Sciatic nerve (tissue), 2 donors: ENCODE measurements around the gene NARF. TPM values are rescaled to one million over a fixed set of nuclear protein-coding genes. Genes with fewer than 3 reads are reported as not detected.

Source experiments
- ATAC-seq: fragments of 200-7000 bp; cut with Tn5 transposase; one replicate; pipeline ENCODE4 v1.9.1; 2020; ENCODE audit warnings: mild to moderate bottlenecking, moderate library complexity
- DNase-seq: peaks from one replicate; pipeline ENCODE4 v3.0.0-alpha.2; 2020; ENCODE audit warnings: low spot score
- intact Hi-C: fragments of 100-400 bp; cut with DNase I; formaldehyde crosslinking; loops from one replicate; pipeline ENCODE4 v1.14.2; 2022
- total RNA-seq: library from RNA; stranded (reverse); fragmentation: NEBNext Ultra II Directional; extraction: Animal tissue kit (Norgen Biotek cat#: 25700); gene quantifications from one replicate; pipeline ENCODE4 v1.2.1, GENCODE V29; 2021
- donor health status: DM: no; HTN: no; CAD: no.
- donor health status: DM: no; HTN: no; CAD: no.

The NARF gene
- total RNA-seq, 1 donor from 2014 or later: 55.5 TPM

DNA sequence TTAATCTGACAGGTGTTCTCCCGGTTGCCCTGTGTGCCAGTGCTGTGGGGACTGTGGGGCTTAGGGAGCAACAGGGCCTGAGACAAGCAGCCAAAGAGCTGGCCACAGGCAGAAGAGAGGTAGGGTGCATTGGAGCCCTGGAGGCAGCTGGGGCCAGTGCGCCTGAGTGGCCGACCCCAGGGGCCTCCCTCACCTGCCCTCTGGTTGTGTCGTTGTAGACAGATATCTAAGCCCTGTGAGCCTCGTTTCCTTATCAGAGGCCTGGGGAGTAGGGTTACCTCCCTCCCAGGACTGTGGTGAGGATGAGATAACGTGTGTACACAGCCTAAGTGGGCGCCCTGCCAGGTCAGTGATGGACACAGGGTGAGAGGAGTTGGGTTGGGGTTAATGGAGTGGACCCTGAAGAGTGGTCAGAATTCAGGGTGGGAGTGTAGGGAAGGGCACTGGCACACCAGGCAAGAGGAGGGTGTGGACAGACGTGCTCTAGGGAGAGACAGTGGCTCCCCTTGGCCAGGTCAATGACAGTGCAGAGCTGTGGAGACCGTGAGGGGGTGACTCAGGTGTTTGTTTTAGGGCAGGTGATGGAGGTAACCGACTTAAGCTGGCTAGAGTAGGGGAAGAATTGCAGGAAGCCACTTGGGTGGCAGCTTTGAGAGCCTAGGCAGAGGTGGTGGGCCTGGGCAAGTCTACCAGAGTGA, 3.4 kb downstream of the NARF start:
- intact Hi-C loops: no loop called here
- ATAC-seq (no peak), DNase-seq (no peak)

GRCh38 chr17:82463391-82463790, 4.8 kb downstream of the NARF start:
- no peak for ATAC-seq
- intact Hi-C loops: no loop called here
- no peak for DNase-seq

GRCh38 chr17:82463925-82464566, 5.5 kb downstream of the NARF start:
- ATAC-seq (peak; percentile 16), DNase-seq (no peak)
- intact Hi-C loops: no loop called here

DNA sequence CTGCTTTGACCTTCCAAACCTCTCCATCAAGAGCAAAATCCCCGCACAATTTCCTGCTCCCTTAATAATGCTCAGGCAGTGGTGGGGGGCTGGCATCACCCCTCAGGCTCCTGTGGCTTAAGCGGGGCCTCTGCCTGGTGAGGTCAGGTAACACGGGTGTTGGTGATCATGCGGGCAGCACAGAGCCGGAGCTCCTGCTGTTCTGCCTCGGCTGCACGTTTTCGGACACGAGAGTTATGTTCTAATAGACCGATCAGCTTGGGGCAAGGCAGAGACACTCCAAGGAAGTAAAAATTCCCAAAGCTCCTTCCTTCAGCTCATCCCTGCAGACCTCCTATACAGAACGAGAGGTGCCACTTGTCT, 6.0 kb downstream of the NARF start:
- DNase-seq (no peak), ATAC-seq (no peak)
- intact Hi-C loops: no loop called here

DNA sequence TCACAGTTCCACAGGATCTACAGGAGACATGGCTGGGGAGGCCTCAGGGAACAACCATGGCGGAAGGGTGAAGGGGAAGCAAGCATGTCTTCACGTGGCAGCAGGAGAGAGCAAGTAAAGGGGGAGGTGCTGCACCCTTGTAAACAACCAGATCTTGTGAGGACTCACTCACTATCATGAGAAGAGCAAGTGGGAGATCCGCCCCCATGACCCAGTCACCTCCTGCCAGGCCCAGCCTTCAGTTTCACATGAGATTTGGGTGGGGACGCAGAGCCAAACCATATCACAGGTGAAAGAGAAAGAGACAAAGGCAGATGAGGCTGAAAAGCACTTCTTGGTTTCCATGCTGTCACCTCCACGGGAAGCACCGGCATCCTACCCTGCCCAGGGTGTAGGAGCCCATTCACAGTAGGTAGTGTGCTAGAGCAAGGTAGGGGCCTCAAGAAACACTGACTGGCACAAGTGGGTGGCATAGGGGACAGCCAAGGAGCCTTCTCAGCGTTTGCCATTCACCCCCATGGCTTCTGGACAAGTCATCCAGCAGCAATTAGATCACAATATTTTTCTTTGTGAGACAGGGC, 6.6 kb downstream of the NARF start:
- no peak for ATAC-seq
- intact Hi-C loops: no loop called here
- DNase-seq: no peak

GRCh38 chr17:82468692-82469091, 10.2 kb downstream of the NARF start:
- ATAC-seq (no peak), DNase-seq (no peak)
- intact Hi-C loops: no loop called here

DNA sequence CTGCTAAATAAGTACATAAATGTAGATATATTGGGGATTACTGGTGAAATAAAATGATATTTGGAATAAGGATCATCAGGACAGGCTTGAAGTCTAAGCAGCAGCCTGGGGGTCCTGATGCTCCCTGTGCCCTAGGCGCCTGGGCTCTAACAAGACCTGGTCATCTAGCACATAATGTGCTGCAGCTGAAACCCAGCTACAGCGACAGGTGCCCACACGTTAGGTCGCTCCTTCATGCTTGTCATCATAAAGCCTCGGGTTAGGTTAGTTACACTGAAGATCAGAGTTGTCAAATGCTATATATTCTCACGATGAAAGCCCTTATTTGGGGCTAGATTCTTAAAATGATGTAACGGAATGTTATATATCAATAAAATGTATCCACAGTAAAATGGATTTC, 11.5 kb downstream of the NARF start:
- intact Hi-C loops: no loop called here
- no peak for ATAC-seq
- DNase-seq: no peak

- DNase-seq: no peak
- intact Hi-C loops: no loop called here
Measured at GRCh38 chr17:82474223-82475010, 15.9 kb downstream of the NARF start.

GRCh38 chr17:82475458-82475857, 16.9 kb downstream of the NARF start:
- intact Hi-C loops: no loop called here
- DNase-seq (no peak), ATAC-seq (no peak)

More at GRCh38 chr17:82474223-82475010, 15.9 kb downstream of the NARF start:
- ATAC-seq: peak; percentile 71

DNA sequence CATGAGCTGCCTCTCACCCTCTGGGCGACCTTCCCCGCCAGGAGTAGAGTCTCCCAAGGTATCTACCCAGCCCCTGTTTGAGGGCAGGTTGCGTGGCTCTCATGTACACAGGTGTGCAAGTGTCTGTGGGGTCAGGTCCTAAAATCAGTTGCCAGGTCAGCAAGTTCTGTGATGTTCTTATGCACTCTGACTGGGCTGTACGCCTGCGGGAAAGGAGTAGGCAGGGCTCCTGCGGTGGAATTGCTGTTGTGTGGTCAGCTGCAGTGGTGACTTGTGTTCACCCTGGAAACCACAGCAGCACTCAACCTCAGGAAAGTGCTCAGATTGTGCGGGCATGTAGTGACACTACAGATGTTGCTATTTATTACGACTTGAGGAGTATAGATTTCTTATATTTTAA, 19.4 kb downstream of the NARF start:
- no peak for ATAC-seq
- DNase-seq: no peak
- intact Hi-C loops: no loop called here

GRCh38 chr17:82479602-82480001, 21.1 kb downstream of the NARF start:
- ATAC-seq: peak; percentile 31
- intact Hi-C loops: no loop called here

DNA sequence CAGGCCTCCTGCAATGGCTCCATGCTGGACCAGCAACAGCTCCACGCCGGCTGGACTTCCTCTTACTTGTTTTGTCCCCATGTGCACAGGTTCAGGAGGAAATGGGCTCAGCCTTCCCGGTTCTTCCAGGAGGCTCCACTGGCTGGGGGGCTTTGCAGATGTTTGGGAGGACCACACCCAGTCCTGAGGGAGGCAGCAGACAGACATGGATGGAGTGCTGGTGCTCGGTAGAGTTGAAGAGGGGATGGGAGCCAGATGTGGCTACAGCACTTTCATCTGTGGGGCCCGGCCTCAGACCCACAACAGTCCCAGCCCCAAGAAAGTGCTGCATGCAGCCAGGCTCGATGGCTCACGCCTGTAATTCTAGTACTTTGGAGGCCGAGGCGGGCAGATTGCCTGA, 21.8 kb downstream of the NARF start:
- intact Hi-C loops: no loop called here
- ATAC-seq: no peak

More at GRCh38 chr17:82479602-82480001, 21.1 kb downstream of the NARF start:
- DNase-seq: no peak

GRCh38 chr17:82483204-82483660, 24.7 kb downstream of the NARF start:
- intact Hi-C loops: no loop called here

More for the DNA sequence above, 21.8 kb downstream of the NARF start:
- no peak for DNase-seq

GRCh38 chr17:82483836-82484235, 25.3 kb downstream of the NARF start:
- no peak for ATAC-seq
- intact Hi-C loops: no loop called here
- no peak for DNase-seq

More at GRCh38 chr17:82483204-82483660, 24.7 kb downstream of the NARF start:
- DNase-seq: no peak
- ATAC-seq: no peak

- intact Hi-C loops: no loop called here
- no peak for ATAC-seq
- no peak for DNase-seq
Measured at GRCh38 chr17:82486231-82487094, 27.9 kb downstream of the NARF start.

- DNase-seq (no peak), ATAC-seq (peak; percentile 27)
- intact Hi-C loops: no loop called here
Measured at GRCh38 chr17:82487910-82488309, 29.4 kb downstream of the NARF start.

DNA sequence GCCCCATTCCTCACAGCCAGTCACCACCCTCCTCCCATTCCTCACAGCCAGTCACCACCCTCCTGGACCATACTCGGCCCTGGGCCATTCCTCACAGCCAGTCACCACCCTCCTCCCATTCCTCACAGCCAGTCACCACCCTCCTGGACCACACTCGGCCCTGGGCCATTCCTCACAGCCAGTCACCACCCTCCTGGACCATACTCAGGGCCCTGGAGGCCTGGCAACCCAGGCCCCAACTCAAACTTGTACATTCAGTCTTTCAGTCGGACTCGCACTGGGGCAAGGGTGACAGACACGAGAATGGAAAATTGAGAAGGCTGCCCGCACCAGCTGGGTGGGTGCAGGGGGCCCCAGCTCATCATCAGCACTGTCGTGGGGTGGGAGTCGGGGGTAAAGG, 30.6 kb downstream of the NARF start:
- DNase-seq: no peak
- intact Hi-C loops: no loop called here

GRCh38 chr17:82489851-82490511, 31.4 kb downstream of the NARF start:
- ATAC-seq: no peak
- intact Hi-C loops: no loop called here
- DNase-seq: no peak

More for the DNA sequence above, 30.6 kb downstream of the NARF start:
- ATAC-seq: peak; percentile 84
